DMS153 (cell line): ENCODE results near the gene PPFIBP2.
A peak's percentile ranks its signal among the peaks of the same experiment; 100 is the strongest.

Experiments used
- DNase-seq: peaks from one replicate; lab custom pipeline; 2025; lab: John Stamatoyannopoulos, UW

The PPFIBP2 gene

DNA sequence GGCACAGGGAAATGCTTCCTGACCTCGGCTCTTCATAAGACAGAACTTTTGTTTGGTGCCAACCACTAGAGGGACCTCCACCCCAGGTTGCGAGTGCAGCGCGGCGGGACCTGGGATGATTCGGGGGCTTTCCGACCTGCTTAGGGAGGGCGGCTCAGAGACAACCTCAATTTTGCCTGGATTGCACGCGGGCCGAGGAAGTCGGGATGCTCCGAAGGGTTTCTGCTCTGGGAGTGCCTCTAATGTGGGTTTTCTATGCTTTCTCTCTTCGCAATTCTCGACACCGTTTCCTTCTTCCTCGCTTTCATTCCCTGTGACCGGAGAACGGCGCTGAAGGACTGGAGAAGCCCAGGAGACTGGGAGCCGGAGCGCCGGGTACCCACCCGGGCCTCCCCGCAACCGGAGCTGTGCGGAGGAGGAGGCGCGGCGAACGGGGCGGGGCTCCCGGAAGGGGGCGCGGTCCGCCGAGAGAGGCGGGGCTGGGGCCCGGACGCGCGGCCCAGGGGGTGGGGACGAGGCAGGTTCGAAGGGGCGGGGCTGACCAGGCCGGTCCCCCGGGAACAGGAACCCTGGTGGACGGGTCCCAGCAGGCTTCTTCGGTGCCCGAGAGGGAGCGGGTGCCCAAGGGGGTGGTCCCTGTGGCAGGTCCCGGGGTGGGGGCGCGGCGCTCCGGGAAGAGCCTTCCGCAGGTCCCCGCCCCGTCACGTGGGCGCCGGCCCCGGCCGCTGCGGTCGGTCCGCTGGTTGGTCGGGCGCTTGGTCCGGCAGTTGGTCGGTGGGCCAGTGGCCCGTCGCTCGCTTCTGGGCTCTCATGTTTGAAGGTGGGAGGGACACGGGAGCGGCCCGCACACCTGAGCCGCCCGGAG lies at the start of gene PPFIBP2:
Gene PPFIBP2, plus strand, starts transcription at position 766 of the 865 bp plus-strand sequence. CDS start 35,477 bp downstream, outside the sequence.
- peak; percentile 65 for DNase-seq

DNA sequence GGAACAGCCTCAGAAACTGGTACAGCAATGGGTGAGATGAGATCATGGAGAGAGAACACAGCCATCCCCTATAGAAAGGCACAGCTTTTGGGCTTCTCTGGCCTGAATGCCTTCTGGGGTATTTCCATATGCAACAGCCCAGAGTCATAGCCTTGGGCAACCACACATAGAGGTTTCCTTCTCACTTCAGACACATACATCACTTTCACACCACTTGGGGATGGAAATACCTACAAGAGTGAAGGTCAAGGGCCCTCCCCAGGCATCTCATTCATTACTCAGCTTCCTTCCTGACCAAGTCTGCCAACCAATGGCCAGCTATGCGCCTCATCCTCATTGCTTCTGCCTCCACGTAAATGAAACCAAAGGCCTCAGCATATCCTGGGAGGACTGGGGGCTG lies 46.1 kb upstream of the PPFIBP2 start:
- DNase-seq: no peak

- no peak for DNase-seq
These were observed 44.4 kb upstream of the PPFIBP2 start for GRCh38 chr11:7469351-7469865.

- no peak for DNase-seq
These were observed 42.7 kb upstream of the PPFIBP2 start for GRCh38 chr11:7471071-7471470.

- no peak for DNase-seq
These were observed 40.1 kb upstream of the PPFIBP2 start for GRCh38 chr11:7473717-7474116.

DNA sequence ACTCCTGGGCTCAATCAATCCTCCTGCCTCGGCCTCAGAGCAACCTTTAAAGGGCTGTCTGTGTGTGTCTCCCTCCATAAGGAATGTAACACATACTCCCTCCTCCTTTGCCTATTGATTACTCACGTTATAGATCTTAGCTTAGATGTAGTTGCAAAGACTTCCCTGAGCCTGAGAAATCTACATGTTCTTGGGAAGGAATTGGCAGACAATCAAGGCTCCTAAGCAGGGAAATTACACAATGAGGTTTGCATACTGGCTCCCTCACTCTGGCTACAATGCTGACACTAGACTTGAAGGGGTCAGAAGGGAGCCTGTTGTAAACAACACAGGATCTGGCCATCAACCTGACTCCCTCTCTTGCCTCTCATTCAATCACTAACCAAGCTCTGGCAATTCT lies 33.7 kb upstream of the PPFIBP2 start:
- DNase-seq: no peak

GRCh38 chr11:7484131-7484530 lies 29.7 kb upstream of the PPFIBP2 start:
- DNase-seq: no peak

DNA sequence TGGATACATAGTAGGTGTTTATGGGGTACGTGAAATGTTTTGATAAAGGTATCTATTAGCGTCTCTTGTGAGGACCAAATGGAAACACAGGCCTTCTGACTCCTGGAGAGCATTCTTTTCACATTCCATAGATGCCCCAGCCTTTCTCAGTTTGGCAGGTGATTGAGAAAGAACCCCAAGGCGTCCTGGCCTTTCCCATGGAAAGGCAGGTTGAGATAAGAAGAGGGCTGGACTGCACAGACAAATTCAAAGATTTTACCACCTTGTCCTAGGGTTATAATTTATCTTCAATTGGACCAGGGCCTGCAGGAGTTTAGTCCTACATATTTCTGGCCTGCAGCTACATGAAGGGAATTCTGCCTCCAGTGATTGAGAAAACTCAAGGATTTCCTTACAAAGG lies 29.2 kb upstream of the PPFIBP2 start:
- no peak for DNase-seq

DNA sequence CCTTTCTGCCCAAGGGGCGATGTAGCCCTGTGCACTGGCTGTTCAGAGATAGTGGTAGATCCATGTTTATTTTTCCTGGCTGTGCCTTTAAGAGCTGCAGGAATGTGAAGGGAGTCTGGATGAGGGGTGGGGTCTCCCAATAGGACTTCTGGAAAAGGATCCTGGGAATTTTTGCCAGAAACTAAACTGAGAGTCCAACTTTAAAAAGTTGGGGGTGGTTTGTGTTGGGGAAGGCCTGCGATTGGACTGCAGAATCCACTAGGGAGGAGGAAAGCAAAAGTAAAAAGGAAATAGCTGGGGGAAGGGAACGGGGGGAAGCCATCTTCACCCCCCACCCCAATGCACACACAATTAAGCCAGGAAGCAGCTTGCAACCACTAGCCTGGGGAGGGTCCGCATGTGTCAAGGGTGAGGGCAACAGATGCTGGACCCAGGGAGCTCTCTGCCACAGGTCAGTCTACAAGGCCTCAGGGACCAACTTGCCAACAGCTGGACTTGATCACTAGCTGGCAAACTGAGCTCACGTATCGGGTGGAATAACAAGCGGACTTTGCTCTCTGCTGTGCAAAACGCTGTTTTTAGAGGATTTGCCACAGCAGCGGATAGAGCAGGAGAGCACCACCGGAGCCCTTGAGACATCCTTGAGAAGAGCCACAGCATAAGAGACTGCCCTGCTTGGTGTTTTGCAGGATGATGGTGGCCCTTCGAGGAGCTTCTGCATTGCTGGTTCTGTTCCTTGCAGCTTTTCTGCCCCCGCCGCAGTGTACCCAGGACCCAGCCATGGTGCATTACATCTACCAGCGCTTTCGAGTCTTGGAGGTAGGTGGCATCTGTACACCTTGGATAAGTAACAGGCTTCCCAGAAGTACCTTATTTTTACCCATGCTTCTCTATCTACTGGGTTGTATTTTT lies 28.4 kb upstream of the PPFIBP2 start, which contains the start of gene OLFML1:
Gene OLFML1, plus strand, starts transcription at position 321 of the 912 bp plus-strand sequence. Its CDS starts 370 bp downstream, at position 691.
- no peak for DNase-seq

GRCh38 chr11:7486098-7486780 lies 27.6 kb upstream of the PPFIBP2 start:
- no peak for DNase-seq

- no peak for DNase-seq
These were observed 27.0 kb upstream of the PPFIBP2 start for GRCh38 chr11:7486781-7487140.

DNA sequence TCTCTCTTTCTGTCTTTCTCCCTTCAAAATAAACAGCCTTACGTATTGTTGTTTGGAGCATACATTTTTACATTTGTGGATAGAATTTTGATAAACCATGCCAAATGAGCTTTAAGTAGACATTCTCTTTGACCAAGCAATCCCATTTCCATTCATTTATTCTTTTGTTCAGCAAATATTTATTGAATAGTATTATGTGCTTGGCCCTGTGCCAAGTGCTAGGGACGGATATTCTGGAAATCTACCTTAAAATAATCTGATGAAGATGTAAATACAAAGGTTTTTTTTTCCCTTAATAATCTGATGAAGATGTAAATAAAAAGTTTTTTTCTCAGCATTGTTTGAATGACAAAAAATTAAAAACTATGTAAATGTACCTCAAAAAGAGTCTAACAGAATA lies 26.4 kb upstream of the PPFIBP2 start:
- no peak for DNase-seq

DNA sequence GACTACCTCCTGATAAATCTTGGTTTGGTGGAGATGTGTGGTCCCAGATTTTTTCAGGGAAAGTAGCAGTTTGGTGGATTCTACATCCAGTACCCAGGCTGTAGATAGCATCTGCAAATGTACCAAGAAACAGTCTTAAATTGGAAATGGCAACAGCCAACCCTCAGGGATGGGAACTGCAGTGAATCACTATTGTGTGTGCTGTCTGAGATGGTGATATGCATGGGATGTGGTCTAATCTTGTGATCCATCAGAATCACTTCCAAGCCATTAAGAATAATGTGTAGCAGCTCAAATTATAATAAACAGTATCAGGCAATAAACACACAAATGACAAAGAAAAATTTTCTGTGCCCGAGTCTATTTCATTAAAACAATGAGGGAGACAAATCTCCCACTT lies 25.1 kb upstream of the PPFIBP2 start:
- DNase-seq: no peak

GRCh38 chr11:7489376-7489775 lies 24.4 kb upstream of the PPFIBP2 start:
- no peak for DNase-seq

- DNase-seq: no peak
These were observed 23.7 kb upstream of the PPFIBP2 start for GRCh38 chr11:7490054-7490453.

- DNase-seq: no peak
These were observed 23.3 kb upstream of the PPFIBP2 start for GRCh38 chr11:7490535-7490934.

DNA sequence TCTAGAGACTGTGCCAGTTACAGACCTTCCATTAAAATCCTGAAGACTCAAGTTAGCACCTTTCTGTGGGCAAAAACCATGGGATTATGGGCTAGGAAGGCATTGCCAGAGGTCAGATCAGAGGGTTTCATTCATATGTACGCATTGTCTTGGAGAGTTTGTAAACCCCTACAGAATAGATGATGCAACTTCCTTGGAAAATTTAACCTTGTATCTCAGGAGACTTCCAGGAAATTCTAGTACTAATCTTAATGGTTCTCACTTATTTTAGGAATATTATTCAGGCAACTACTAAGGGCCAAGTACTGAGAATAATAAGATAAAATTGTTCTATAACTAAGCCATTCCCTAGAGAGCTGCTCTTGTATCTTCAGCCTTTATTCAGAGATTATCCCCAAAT lies 21.5 kb upstream of the PPFIBP2 start:
- no peak for DNase-seq

GRCh38 chr11:7493670-7494069 lies 20.1 kb upstream of the PPFIBP2 start:
- DNase-seq: no peak

DNA sequence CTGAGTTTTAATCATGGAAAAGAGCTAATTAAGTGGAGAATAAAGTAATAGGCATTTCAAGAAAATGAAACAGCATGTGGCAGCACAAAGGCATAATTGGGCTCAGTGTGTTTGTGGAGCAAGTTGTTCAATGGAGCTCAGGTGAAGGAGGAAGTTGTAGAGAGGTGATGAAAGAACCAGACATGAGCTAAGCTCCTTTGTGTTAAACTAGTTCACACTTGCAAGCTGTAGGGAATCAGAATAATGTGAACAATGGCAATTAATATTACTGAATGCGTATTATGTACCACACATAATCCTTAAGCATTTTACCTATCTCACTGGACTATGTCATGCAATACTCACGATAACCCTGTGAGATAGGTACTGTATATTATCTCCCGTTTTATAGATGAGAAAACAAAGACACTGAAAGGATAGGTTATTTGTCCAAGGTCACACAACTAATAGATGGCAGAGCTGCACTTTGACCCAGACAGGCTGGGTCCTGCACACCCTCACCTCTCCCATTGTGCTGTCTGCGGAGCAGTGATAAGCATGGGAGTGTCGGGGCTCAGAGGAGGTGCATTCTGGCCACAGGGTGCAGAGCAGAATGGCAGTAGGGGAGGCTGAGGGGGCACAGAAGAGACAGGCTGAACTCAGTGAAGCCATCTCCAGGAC lies 19.6 kb upstream of the PPFIBP2 start:
- no peak for DNase-seq

- no peak for DNase-seq
These were observed 17.8 kb upstream of the PPFIBP2 start for GRCh38 chr11:7495882-7496551.

GRCh38 chr11:7498193-7498592 lies 15.6 kb upstream of the PPFIBP2 start:
- no peak for DNase-seq
